HepG2 (cell line): ENCODE measurements around the gene GEMIN4.

Experiments used
- ELF1 ChIP-seq: sonication (generic); formaldehyde crosslinking; IDR thresholded peaks from 2 replicates; pipeline ENCODE4 v1.4.0; 2020; ENCODE audit warnings: missing genetic modification reagents
- EZH2 ChIP-seq: conservative IDR thresholded peaks from 2 replicates; pipeline ENCODE4 v1.6.1; 2012; ENCODE audit warnings: mild to moderate bottlenecking, low read depth, low read length, moderate library complexity
- FOXK2 ChIP-seq: fragments of 450-650 bp; IDR thresholded peaks from 2 replicates; pipeline ENCODE4 v1.6.1; 2016
- HDAC1 ChIP-seq: sonication (generic); formaldehyde crosslinking; IDR thresholded peaks from 2 replicates; pipeline ENCODE4 v1.5.1; 2020; ENCODE audit warnings: mild to moderate bottlenecking, missing genetic modification reagents
- HDAC2 ChIP-seq: sonication (generic); formaldehyde crosslinking; IDR thresholded peaks from 2 replicates; pipeline ENCODE4 v1.4.0; 2020; ENCODE audit warnings: missing genetic modification reagents
- KDM1A ChIP-seq: IDR thresholded peaks from 2 replicates; pipeline ENCODE4 v1.6.1; 2016; ENCODE audit warnings: missing compliant biosample characterization
- POLR2A ChIP-seq, 2 experiments: IDR thresholded peaks; 2 replicates each; pipeline ENCODE4 v1.6.1; 2011; ENCODE audit warnings: low read depth in 2 of 2, low read length in 2 of 2, mild to moderate bottlenecking in 1 of 2, moderate library complexity in 1 of 2; ENCODE audit not compliant: insufficient read depth in 1 of 2
- TEAD3 ChIP-seq: optimal IDR thresholded peaks from 2 replicates; pipeline ENCODE3; 2016; ENCODE audit warnings: borderline replicate concordance
- ZFP1 ChIP-seq: IDR thresholded peaks from 2 replicates; pipeline ENCODE4 v1.6.1; 2016
- ZMYM3 ChIP-seq: sonication (generic); formaldehyde crosslinking; IDR thresholded peaks from 2 replicates; pipeline ENCODE4 v1.5.1; 2020; ENCODE audit warnings: mild to moderate bottlenecking, missing genetic modification reagents
- ZNF501 ChIP-seq: sonication (generic); formaldehyde crosslinking; IDR thresholded peaks from 2 replicates; pipeline ENCODE4 v1.5.1; 2020; ENCODE audit warnings: mild to moderate bottlenecking, moderate library complexity, missing genetic modification reagents
- TF ChIP-seq, protein P1 (sequence below): sonication (generic); formaldehyde crosslinking; IDR thresholded peaks from 2 replicates; pipeline ENCODE4 v1.5.0; 2020; ENCODE audit warnings: mild to moderate bottlenecking, missing genetic modification reagents, moderate library complexity
- TF ChIP-seq, protein P2 (sequence below): sonication (generic); formaldehyde crosslinking; IDR thresholded peaks from 2 replicates; pipeline ENCODE4 v1.5.0; 2020; ENCODE audit warnings: mild to moderate bottlenecking, low read depth, missing genetic modification reagents, borderline replicate concordance

DNA sequence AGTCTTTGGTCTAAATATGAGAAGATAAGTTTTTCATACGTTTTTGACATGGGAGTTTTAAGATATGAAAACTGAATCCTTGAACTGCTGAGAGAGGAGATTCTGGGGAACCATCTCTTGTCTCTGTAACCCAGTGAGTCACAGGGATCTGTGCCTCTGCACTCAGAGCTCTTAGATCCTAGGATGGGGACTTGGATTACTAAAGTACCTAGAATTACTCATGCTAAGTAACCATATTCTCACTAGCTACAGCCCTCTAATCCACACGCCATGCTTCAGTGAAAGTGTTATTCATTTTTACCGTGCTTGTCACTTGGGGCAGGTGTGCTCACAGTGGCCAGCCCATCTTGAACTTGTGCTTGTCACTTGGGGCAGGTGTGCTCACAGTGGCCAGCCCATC lies 32.1 kb upstream of the GEMIN4 start:
- TF ChIP-seq, protein P1, sequence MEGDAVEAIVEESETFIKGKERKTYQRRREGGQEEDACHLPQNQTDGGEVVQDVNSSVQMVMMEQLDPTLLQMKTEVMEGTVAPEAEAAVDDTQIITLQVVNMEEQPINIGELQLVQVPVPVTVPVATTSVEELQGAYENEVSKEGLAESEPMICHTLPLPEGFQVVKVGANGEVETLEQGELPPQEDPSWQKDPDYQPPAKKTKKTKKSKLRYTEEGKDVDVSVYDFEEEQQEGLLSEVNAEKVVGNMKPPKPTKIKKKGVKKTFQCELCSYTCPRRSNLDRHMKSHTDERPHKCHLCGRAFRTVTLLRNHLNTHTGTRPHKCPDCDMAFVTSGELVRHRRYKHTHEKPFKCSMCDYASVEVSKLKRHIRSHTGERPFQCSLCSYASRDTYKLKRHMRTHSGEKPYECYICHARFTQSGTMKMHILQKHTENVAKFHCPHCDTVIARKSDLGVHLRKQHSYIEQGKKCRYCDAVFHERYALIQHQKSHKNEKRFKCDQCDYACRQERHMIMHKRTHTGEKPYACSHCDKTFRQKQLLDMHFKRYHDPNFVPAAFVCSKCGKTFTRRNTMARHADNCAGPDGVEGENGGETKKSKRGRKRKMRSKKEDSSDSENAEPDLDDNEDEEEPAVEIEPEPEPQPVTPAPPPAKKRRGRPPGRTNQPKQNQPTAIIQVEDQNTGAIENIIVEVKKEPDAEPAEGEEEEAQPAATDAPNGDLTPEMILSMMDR (CRISPR knock-in tag), result no peak
- TF ChIP-seq ELF1 (CRISPR knock-in tag), result no peak
- TF ChIP-seq KDM1A, result no peak
- TF ChIP-seq HDAC2, result no peak
- TF ChIP-seq HDAC1 (CRISPR knock-in tag), result no peak
- TF ChIP-seq, protein P2, sequence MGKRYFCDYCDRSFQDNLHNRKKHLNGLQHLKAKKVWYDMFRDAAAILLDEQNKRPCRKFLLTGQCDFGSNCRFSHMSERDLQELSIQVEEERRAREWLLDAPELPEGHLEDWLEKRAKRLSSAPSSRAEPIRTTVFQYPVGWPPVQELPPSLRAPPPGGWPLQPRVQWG (CRISPR knock-in tag), result no peak
- no peak for TF ChIP-seq ZMYM3 (CRISPR knock-in tag)
- no peak for TF ChIP-seq FOXK2
- TF ChIP-seq TEAD3 (CRISPR knock-in tag), result no peak
- TF ChIP-seq EZH2, result no peak
- TF ChIP-seq ZNF501 (CRISPR knock-in tag), result no peak
- no peak for TF ChIP-seq ZFP1 (CRISPR knock-in tag)
- TF ChIP-seq POLR2A (IDR thresholded peaks at IDR 0.05; ENCODE audit: insufficient read depth in 1 of 2, low read depth in 2 of 2, low read length in 2 of 2), result no peak
